HCT116 (cell line): ENCODE results near the gene PCDH10.

Experiments
- CTCF ChIP-seq, 3 experiments: fragments of 200-600 bp in 1 of 3; sonication (generic) in 1 of 3; IDR thresholded peaks in 2 of 3; conservative IDR thresholded peaks in 1 of 3; 2 replicates each; pipeline ENCODE4 v1.5.1; 2012 to 2017; ENCODE audit warnings: low read depth in 2 of 3, low read length in 2 of 3, antibody characterized with exemption in 1 of 3, borderline replicate concordance in 1 of 3, control low read depth in 1 of 3, mild to moderate bottlenecking in 1 of 3, mixed read lengths in 1 of 3, mixed run types in 1 of 3, moderate library complexity in 1 of 3; ENCODE audit not compliant: insufficient read depth in 1 of 3
- EGR1 ChIP-seq: IDR thresholded peaks from 2 replicates; pipeline ENCODE4 v1.6.1; 2012; ENCODE audit warnings: low read depth
- ELF1 ChIP-seq: IDR thresholded peaks from 2 replicates; pipeline ENCODE4 v1.6.1; 2012; ENCODE audit warnings: low read depth, borderline replicate concordance
- EZH2 ChIP-seq: fragments of 200-600 bp; sonication (generic); IDR thresholded peaks from 2 replicates; pipeline ENCODE4 v1.6.1; 2017; ENCODE audit warnings: antibody characterized with exemption, mixed run types
- POLR2A ChIP-seq: IDR thresholded peaks from 2 replicates; pipeline ENCODE4 v1.7.0; 2011; ENCODE audit warnings: borderline replicate concordance; ENCODE audit not compliant: insufficient read depth, insufficient read length; ENCODE audit errors: extremely low read depth
- POLR2AphosphoS5 ChIP-seq: IDR thresholded peaks from 2 replicates; pipeline ENCODE4 v1.6.1; 2011; ENCODE audit warnings: mild to moderate bottlenecking, low read depth, low read length, moderate library complexity
- SIN3A ChIP-seq: IDR thresholded peaks from 2 replicates; pipeline ENCODE4 v1.6.1; 2012; ENCODE audit warnings: low read depth
- TCF7L2 ChIP-seq: IDR thresholded peaks from 2 replicates; pipeline ENCODE4 v1.7.0; 2011; ENCODE audit warnings: borderline replicate concordance, inconsistent platforms; ENCODE audit not compliant: insufficient read depth, insufficient read length; ENCODE audit errors: extremely low read depth
- ZNF274 ChIP-seq: fragments of 200-500 bp; sonication (Bioruptor generic); IDR thresholded peaks from 2 replicates; pipeline ENCODE4 v1.6.1; 2014; ENCODE audit warnings: mild to moderate bottlenecking, low read depth, low read length, inconsistent platforms
- TF ChIP-seq, protein P1 (sequence below): IDR thresholded peaks from 2 replicates; pipeline ENCODE4 v1.6.1; 2011; ENCODE audit warnings: mild to moderate bottlenecking, low read length, moderate library complexity; ENCODE audit not compliant: insufficient replicate concordance; ENCODE audit errors: extremely low read depth
- TF ChIP-seq, protein P2 (sequence below): IDR thresholded peaks from 2 replicates; pipeline ENCODE4 v1.6.1; 2012

DNA sequence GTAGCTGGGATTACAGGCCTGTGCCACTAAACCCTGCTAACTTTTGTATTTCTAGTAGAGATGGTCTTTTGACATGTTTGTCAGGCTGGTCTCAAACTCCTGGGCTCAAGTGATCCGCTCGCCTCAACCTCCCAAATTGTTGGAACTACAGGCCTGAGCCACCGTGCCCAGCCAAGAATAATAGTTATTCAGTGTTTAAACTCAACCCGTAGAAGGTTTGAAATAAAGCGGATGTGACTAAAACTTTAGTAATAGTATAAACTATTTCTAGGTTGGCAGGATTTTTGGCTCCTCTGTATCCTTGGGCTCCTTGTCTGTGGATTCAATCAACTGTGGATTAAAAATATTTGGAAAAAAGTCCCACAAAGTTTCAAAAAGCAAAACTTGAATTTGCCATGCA lies 37.8 kb downstream of the PCDH10 start:
- no peak for TF ChIP-seq CTCF (IDR thresholded peaks at IDR 0.05 in 2 of 3, conservative IDR thresholded peaks at IDR 0.05 in 1 of 3; ENCODE audit: borderline replicate concordance in 1 of 3, insufficient read depth in 1 of 3, low read depth in 2 of 3, low read length in 2 of 3)
- no peak for TF ChIP-seq ELF1
- TF ChIP-seq, protein P1, sequence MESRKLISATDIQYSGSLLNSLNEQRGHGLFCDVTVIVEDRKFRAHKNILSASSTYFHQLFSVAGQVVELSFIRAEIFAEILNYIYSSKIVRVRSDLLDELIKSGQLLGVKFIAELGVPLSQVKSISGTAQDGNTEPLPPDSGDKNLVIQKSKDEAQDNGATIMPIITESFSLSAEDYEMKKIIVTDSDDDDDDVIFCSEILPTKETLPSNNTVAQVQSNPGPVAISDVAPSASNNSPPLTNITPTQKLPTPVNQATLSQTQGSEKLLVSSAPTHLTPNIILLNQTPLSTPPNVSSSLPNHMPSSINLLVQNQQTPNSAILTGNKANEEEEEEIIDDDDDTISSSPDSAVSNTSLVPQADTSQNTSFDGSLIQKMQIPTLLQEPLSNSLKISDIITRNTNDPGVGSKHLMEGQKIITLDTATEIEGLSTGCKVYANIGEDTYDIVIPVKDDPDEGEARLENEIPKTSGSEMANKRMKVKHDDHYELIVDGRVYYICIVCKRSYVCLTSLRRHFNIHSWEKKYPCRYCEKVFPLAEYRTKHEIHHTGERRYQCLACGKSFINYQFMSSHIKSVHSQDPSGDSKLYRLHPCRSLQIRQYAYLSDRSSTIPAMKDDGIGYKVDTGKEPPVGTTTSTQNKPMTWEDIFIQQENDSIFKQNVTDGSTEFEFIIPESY = no peak
- TF ChIP-seq POLR2A = no peak
- no peak for TF ChIP-seq EGR1
- TF ChIP-seq ZNF274 = no peak
- TF ChIP-seq SIN3A = no peak
- TF ChIP-seq TCF7L2 = no peak
- no peak for TF ChIP-seq POLR2AphosphoS5
- TF ChIP-seq, protein P2, sequence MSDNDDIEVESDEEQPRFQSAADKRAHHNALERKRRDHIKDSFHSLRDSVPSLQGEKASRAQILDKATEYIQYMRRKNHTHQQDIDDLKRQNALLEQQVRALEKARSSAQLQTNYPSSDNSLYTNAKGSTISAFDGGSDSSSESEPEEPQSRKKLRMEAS = no peak
- no peak for TF ChIP-seq EZH2
